Activated CD4-positive, alpha-beta T cell treated with anti-CD3 and anti-CD28 coated beads for 36 hours (primary cell): ENCODE measurements around the gene SHROOM4. TPM values are rescaled to one million over a fixed set of nuclear protein-coding genes. Genes with fewer than 3 reads are reported as not detected.

Experiments used
- ATAC-seq: fragments of 200-7000 bp; cut with Tn5 transposase; one replicate; pipeline ENCODE4 v1.10.0; 2021; ENCODE audit warnings: mild to moderate bottlenecking, moderate library complexity
- CTCF ChIA-PET: fragments of 350-600 bp; sonication (Branson Sonifier 250); formaldehyde crosslinking; loops from one replicate; lab custom pipeline; 2021; ENCODE audit warnings: antibody characterized with exemption; lab: Charles Lee
- POLR2A ChIA-PET: fragments of 350-600 bp; sonication (Branson Sonifier 250); formaldehyde crosslinking; loops from one replicate; lab custom pipeline; 2021; ENCODE audit warnings: antibody characterized with exemption, inconsistent platforms; lab: Charles Lee
- DNase-seq: peaks from one replicate; pipeline ENCODE4 v3.0.0-alpha.2; 2020
- H3K27ac Mint-ChIP-seq: one replicate; pipeline ENCODE4 v1.8.0; 2021; ENCODE audit warnings: mixed read lengths
- H3K27me3 Mint-ChIP-seq: one replicate; pipeline ENCODE4 v1.8.0; 2021; ENCODE audit warnings: mixed read lengths
- H3K36me3 Mint-ChIP-seq: one replicate; pipeline ENCODE4 v1.8.0; 2021; ENCODE audit warnings: low read depth, mixed read lengths
- H3K4me1 Mint-ChIP-seq: one replicate; pipeline ENCODE4 v1.8.0; 2021; ENCODE audit warnings: mixed read lengths
- H3K4me3 Mint-ChIP-seq: one replicate; pipeline ENCODE4 v1.8.0; 2021; ENCODE audit warnings: mild to moderate bottlenecking, moderate library complexity, mixed read lengths
- H3K9me3 Mint-ChIP-seq: one replicate; pipeline ENCODE4 v1.8.0; 2021; ENCODE audit warnings: low read depth, mixed read lengths
- intact Hi-C, 2 experiments: fragments of 100-400 bp; cut with DNase I in 1 of 2; cut with micrococcal nuclease in 1 of 2; formaldehyde crosslinking; loops; one replicate each; pipeline versions ENCODE4 v1.14.2 to v1.15.1; 2022 to 2024; cut with DNase I, micrococcal nuclease
- total RNA-seq, 2 experiments: library from RNA; stranded (reverse); gene quantifications; one replicate each; pipeline ENCODE4 v1.2.3, GENCODE V29; 2021

The SHROOM4 gene
- total RNA-seq, 2 experiments from 2014 or later = not detected

- Mint-ChIP-seq H3K27me3 (peaks cover 6% of the 10 kb centered on the region), H3K9me3 (no peaks in the 10 kb centered on the region), H3K4me1 (no peaks in the 10 kb centered on the region), H3K27ac (no peak overlapping the region), H3K4me3 (no peak overlapping the region), H3K36me3 (no peaks in the 10 kb centered on the region)
- no peak for DNase-seq
- POLR2A ChIA-PET = no interaction called here
- CTCF ChIA-PET = no interaction called here
- intact Hi-C loops = loop anchor here in 1 of 2 experiments (10.0 kb wide), 1 partner anchor 756 kb away; no protein-coding TSS in a partner anchor
- no peak for ATAC-seq
Observed at GRCh38 chrX:50698944-50699343, 115.0 kb downstream of the SHROOM4 start.

- ATAC-seq (no peak), DNase-seq (no peak)
- ChIA-PET CTCF (no interaction called here), POLR2A (no interaction called here)
- no peak overlapping the region for H3K4me3 Mint-ChIP-seq
- no peaks in the 10 kb centered on the region for H3K36me3 Mint-ChIP-seq
- H3K27me3 Mint-ChIP-seq = peaks cover 6% of the 10 kb centered on the region
- H3K27ac Mint-ChIP-seq = no peak overlapping the region
- no peaks in the 10 kb centered on the region for H3K9me3 Mint-ChIP-seq
- H3K4me1 Mint-ChIP-seq = no peaks in the 10 kb centered on the region
- intact Hi-C loops = loop anchor here in 1 of 2 experiments (10.0 kb wide), 1 partner anchor 757 kb away; no protein-coding TSS in a partner anchor
Observed at GRCh38 chrX:50697691-50698090, 116.3 kb downstream of the SHROOM4 start.

GRCh38 chrX:50691820-50692219, 122.2 kb downstream of the SHROOM4 start:
- POLR2A ChIA-PET = no interaction called here
- Mint-ChIP-seq H3K36me3 (no peaks in the 10 kb centered on the region), H3K27me3 (peaks cover 6% of the 10 kb centered on the region), H3K4me1 (no peaks in the 10 kb centered on the region), H3K9me3 (no peaks in the 10 kb centered on the region), H3K27ac (no peak overlapping the region), H3K4me3 (no peak overlapping the region)
- peak; percentile 4 for DNase-seq
- intact Hi-C loops = loop anchor here (2.0 to 10.0 kb wide), 4 partner anchors 210 to 763 kb away; no protein-coding TSS in a partner anchor
- ATAC-seq = peak; percentile 60
- CTCF ChIA-PET = interaction anchor here (0.6 to 1.5 kb wide), 6 partner anchors 9 to 772 kb away, joined by 3 to 7 read pairs (median 3); no protein-coding TSS in a partner anchor

GRCh38 chrX:50684871-50685270, 129.1 kb downstream of the SHROOM4 start:
- CTCF ChIA-PET = no interaction called here
- intact Hi-C loops = no loop called here
- H3K27ac Mint-ChIP-seq = no peak overlapping the region

GRCh38 chrX:50680990-50681389, 133.0 kb downstream of the SHROOM4 start:
- no peak overlapping the region for H3K4me3 Mint-ChIP-seq

More at GRCh38 chrX:50684871-50685270, 129.1 kb downstream of the SHROOM4 start:
- H3K27me3 Mint-ChIP-seq = peaks cover 2% of the 10 kb centered on the region
- H3K4me3 Mint-ChIP-seq = no peak overlapping the region
- no peaks in the 10 kb centered on the region for H3K36me3 Mint-ChIP-seq
- H3K9me3 Mint-ChIP-seq = no peaks in the 10 kb centered on the region
- POLR2A ChIA-PET = no interaction called here
- DNase-seq = no peak
- H3K4me1 Mint-ChIP-seq = no peaks in the 10 kb centered on the region
- ATAC-seq = no peak

GRCh38 chrX:50677789-50678188, 136.2 kb downstream of the SHROOM4 start:
- no peak overlapping the region for H3K4me3 Mint-ChIP-seq
- POLR2A ChIA-PET = no interaction called here
- no peak for ATAC-seq
- CTCF ChIA-PET = no interaction called here
- no peaks in the 10 kb centered on the region for H3K27me3 Mint-ChIP-seq
- no peaks in the 10 kb centered on the region for H3K4me1 Mint-ChIP-seq
- no peaks in the 10 kb centered on the region for H3K36me3 Mint-ChIP-seq
- intact Hi-C loops = no loop called here
- DNase-seq = no peak
- H3K9me3 Mint-ChIP-seq = no peaks in the 10 kb centered on the region
- no peak overlapping the region for H3K27ac Mint-ChIP-seq

More at GRCh38 chrX:50680990-50681389, 133.0 kb downstream of the SHROOM4 start:
- Mint-ChIP-seq H3K27ac (no peak overlapping the region), H3K4me1 (no peaks in the 10 kb centered on the region), H3K27me3 (no peaks in the 10 kb centered on the region), H3K9me3 (no peaks in the 10 kb centered on the region), H3K36me3 (no peaks in the 10 kb centered on the region)
- intact Hi-C loops = no loop called here
- ChIA-PET CTCF (interaction anchor here (0.6 kb wide), 1 partner anchor 98 kb away, joined by 3 read pairs; no protein-coding TSS in a partner anchor), POLR2A (no interaction called here)
- DNase-seq (peak; percentile 3), ATAC-seq (no peak)

- intact Hi-C loops = no loop called here
- Mint-ChIP-seq H3K4me3 (no peak overlapping the region), H3K27me3 (no peaks in the 10 kb centered on the region), H3K36me3 (no peaks in the 10 kb centered on the region), H3K4me1 (no peaks in the 10 kb centered on the region), H3K9me3 (no peaks in the 10 kb centered on the region), H3K27ac (no peak overlapping the region)
- ATAC-seq = no peak
- CTCF ChIA-PET = no interaction called here
- POLR2A ChIA-PET = no interaction called here
- no peak for DNase-seq
Observed at GRCh38 chrX:50671661-50672060, 142.3 kb downstream of the SHROOM4 start.

- DNase-seq = no peak
- no peak overlapping the region for H3K4me3 Mint-ChIP-seq
- CTCF ChIA-PET = no interaction called here
- no peak overlapping the region for H3K27ac Mint-ChIP-seq
- H3K9me3 Mint-ChIP-seq = no peaks in the 10 kb centered on the region
- POLR2A ChIA-PET = no interaction called here
- no peak for ATAC-seq
- intact Hi-C loops = no loop called here
- H3K27me3 Mint-ChIP-seq = peaks cover 2% of the 10 kb centered on the region
- H3K4me1 Mint-ChIP-seq = no peaks in the 10 kb centered on the region
- no peaks in the 10 kb centered on the region for H3K36me3 Mint-ChIP-seq
Observed at GRCh38 chrX:50668860-50669259, 145.1 kb downstream of the SHROOM4 start.

- Mint-ChIP-seq H3K4me3 (no peak overlapping the region), H3K27me3 (no peaks in the 10 kb centered on the region), H3K36me3 (no peaks in the 10 kb centered on the region), H3K4me1 (no peaks in the 10 kb centered on the region), H3K9me3 (no peaks in the 10 kb centered on the region), H3K27ac (no peak overlapping the region)
- no peak for ATAC-seq
- DNase-seq = no peak
- intact Hi-C loops = no loop called here
- POLR2A ChIA-PET = no interaction called here
- CTCF ChIA-PET = no interaction called here
Observed at GRCh38 chrX:50648156-50648555, 165.8 kb downstream of the SHROOM4 start.

- Mint-ChIP-seq H3K36me3 (no peaks in the 10 kb centered on the region), H3K27me3 (no peaks in the 10 kb centered on the region), H3K4me1 (no peaks in the 10 kb centered on the region), H3K27ac (no peak overlapping the region), H3K4me3 (no peak overlapping the region), H3K9me3 (no peaks in the 10 kb centered on the region)
- ChIA-PET POLR2A (no interaction called here), CTCF (no interaction called here)
- intact Hi-C loops = no loop called here
- DNase-seq (no peak), ATAC-seq (no peak)
Observed at GRCh38 chrX:50644496-50644895, 169.5 kb downstream of the SHROOM4 start.

- H3K9me3 Mint-ChIP-seq = no peaks in the 10 kb centered on the region
- intact Hi-C loops = no loop called here
- DNase-seq = no peak
- H3K4me1 Mint-ChIP-seq = no peaks in the 10 kb centered on the region
- H3K27me3 Mint-ChIP-seq = no peaks in the 10 kb centered on the region
- no peaks in the 10 kb centered on the region for H3K36me3 Mint-ChIP-seq
- CTCF ChIA-PET = interaction anchor here (0.7 kb wide), 1 partner anchor 587 kb away, joined by 3 read pairs; no protein-coding TSS in a partner anchor
- H3K27ac Mint-ChIP-seq = no peak overlapping the region
- ATAC-seq = no peak
- POLR2A ChIA-PET = no interaction called here
- no peak overlapping the region for H3K4me3 Mint-ChIP-seq
Observed at GRCh38 chrX:50643525-50644137, 170.4 kb downstream of the SHROOM4 start.

GRCh38 chrX:50638123-50638522, 175.9 kb downstream of the SHROOM4 start:
- ChIA-PET POLR2A (no interaction called here), CTCF (no interaction called here)
- Mint-ChIP-seq H3K36me3 (no peaks in the 10 kb centered on the region), H3K4me3 (no peak overlapping the region), H3K4me1 (no peaks in the 10 kb centered on the region), H3K9me3 (no peaks in the 10 kb centered on the region), H3K27ac (no peak overlapping the region), H3K27me3 (no peaks in the 10 kb centered on the region)
- ATAC-seq (no peak), DNase-seq (no peak)
- intact Hi-C loops = no loop called here
